GM18909 (cell line): Measurements from ENCODE around the gene ASCC2.
A peak's percentile ranks its signal among the peaks of the same experiment; 100 is the strongest.
"Not testable (repeated sequence)": the region's sequence is repeated elsewhere in the genome, so short reads cannot be mapped to it uniquely, and the experiment has no call there.

ENCODE experiments used
- ATAC-seq: cut with Tn5 transposase; IDR thresholded peaks from one replicate; pipeline ENCODE4 v1.9.1; 2021; ENCODE audit warnings: mild to moderate bottlenecking; ENCODE audit not compliant: unreplicated experiment, poor library complexity

The ASCC2 gene

GRCh38 chr22:29856496-29856895 is 18.4 kb upstream of the ASCC2 start:
- ATAC-seq: no peak

DNA sequence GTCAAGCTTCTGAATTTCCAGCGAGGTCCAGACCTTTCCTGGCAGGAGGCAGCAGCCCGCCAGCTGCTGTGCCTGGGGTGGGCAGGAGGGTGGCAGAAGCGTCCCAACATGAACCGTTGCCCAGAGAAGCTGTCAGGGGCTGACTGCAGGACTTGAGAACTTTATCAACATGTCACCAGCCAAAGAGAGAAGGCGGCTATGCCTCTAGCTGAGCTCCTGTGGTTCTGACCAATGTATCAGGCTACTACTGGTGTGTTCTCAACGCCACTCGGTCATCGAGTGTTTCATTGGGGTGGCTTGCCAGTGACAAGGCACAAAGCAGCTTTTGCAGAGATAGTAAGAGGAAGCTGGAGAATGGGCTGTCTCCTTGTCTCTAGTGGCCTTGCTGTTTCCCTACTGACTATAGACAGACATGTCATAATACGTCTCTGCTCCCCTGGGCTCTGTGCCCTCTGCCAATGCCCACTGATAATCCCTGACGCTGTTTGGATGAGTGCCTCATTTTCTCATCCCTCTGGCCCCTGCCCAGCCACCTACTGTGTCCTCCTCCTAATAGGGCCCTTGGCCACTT is 17.6 kb upstream of the ASCC2 start:
- no peak for ATAC-seq

DNA sequence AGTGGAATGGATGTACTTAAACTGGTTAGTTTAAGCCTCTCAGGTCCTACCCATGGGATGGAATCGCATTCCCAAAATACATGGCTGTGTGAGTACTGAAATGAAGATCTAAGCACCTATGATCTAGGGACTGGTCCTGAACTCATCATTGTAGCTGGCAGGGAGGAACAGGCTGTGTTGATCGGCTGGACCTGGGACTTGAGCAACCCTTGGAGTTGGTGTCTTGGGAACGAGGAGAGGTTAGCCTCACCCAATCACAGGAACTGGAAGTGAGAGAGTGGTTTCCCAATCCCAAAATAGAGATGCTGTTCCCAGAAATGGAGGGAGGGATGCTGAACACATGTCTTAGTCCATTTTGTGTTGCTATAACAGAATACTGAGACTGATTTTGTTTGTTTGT is 16.4 kb upstream of the ASCC2 start:
- ATAC-seq: no peak

DNA sequence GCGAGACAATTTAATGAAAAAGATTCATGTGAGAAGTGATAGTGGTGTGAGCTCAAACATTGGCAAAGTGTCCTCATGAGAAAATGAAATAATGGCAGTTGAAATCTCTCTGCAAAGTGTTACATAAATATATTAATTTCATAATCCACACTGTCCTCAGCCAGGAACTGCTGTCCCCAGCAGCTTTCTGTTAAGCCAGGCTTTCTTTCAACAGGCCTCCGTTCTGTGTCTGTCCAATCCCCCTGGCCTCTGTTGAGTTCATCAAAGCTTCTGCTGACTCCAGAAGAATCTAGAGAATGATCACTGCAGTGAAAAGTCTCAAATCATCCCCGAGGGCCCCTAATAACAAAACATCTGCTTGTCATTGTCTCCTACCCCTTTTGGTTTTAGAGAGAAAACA is 10.0 kb upstream of the ASCC2 start:
- ATAC-seq: no peak

DNA sequence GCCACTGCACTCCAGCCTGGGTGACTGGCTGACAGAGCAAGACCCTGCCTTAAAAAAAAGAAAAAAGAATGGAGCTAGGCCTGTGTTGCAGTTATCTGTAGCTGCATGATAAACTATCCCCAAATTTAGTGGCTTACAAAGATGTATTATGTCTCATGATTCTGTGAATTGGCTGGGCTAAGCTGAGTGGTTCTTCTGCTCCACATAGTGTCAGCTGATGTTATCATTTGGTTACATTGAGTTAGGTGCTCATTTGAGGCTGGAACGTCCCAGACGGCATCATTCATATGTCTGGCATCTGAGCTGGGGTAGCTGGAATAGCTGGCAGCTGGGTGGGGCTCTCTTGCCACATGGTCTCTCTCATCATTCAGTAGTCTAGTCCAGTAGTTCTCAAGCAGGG is 8.2 kb upstream of the ASCC2 start:
- no peak for ATAC-seq

DNA sequence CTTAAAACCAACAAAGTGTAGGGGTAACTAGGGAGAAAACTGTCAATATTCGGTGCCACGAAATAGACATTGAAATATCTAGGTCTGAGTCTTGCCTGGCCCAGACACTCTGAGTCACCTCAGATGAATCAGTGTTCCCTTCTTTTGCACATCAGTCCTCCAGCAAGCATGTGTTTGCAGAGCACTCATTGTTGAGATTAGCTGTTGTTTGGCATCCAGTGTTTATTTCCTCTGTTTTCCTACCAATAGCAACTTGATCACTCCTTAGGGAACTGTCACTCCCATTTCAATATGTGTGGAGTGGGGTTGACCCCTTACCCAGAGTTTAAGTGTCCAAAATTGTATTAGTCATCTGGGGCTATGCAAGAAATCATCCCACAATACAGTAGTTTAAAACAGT is 4.7 kb upstream of the ASCC2 start:
- ATAC-seq: no peak

DNA sequence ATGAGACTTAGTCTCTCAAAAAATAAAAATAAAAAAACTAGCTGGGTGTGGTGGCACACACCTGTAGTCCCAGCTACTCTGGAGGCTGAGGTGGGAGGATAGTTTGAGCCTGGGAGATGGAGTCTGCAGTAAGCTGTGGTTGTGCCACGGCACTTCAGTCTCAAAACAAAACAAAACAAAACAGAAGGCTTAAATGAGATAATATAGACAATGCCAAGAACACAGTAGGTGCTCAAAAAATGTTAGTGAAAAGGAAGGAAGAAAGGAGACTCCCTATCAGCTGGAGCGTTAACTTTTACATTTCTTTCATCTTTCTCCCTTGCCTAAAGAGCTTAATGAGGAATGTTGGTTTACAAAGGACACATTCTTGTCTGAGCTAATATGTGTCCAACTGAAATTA is 4.1 kb upstream of the ASCC2 start:
- no peak for ATAC-seq

DNA sequence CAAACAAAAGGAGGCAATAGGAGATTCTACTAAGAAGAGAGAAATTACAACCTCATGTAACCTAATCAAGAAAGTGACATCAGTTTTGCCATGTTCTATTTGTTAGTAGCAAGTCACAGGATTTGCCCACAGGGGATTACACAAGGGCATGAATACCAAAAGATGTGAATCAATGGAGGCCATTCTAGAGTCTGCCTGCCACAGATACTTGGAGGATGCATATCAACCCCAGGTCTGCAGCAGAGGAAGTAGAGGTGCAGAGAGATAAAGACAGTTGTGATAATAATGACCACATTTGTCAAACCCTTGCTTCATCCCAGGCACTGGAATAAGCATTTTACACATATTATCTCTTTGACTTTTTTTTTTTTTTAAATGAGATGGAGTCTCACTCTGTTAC is 2.4 kb upstream of the ASCC2 start:
- no peak for ATAC-seq

DNA sequence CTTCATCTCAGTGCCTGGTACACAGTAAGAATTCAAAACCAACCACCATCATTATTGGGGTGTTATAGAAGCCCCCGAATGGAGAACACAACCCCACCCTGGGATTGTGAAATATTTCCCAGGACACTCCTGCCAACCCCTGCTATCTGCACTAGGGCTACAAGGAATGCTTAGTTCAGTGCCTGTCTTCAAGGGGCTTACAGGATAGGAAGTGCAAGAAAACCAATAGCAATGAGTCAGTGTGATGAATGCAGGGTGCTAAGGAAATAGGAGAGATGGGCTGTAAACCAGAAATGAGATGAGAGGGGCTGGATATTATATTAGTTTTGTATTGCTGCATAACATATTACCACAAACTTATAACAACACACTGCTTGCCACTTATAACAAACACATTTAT is 965 bp upstream of the ASCC2 start:
- no peak for ATAC-seq

GRCh38 chr22:29838599-29838956 is 504 bp upstream of the ASCC2 start:
- peak; percentile 9 for ATAC-seq

DNA sequence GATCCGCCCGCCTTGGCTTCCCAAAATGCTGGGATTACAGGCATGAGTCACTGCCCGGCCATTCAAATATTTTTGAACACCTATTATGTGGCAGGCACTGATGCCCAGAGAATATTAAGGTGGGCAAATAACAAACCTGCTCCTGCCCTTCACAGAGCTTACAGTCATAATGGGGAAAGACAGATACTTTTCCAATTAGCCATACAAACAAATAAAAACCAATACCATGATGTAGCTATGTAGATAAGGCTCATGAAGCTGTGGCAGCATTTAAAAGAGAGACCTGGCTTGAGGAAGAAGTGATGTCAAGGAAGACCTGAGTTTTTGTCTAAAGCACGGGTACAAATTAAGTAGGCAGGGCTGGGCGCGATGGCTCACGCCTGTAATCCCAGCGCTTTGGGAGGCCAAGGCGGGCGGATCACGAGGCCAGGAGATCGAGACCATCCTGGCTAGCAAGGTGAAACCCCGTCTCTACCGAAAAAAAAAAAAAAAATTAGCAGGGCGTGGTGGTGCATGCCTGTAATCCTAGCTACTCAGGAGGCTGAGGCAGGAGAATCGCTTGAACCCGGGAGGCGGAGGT is 1.2 kb downstream of the ASCC2 start:
- not testable (repeated sequence) for ATAC-seq

- ATAC-seq: no peak
These were observed 4.0 kb downstream of the ASCC2 start for GRCh38 chr22:29834046-29834445.

- ATAC-seq: no peak
These were observed 4.6 kb downstream of the ASCC2 start for GRCh38 chr22:29833392-29833965.

- no peak for ATAC-seq
These were observed 6.1 kb downstream of the ASCC2 start for GRCh38 chr22:29831958-29832357.

- ATAC-seq: no peak
These were observed 6.7 kb downstream of the ASCC2 start for GRCh38 chr22:29831186-29831921.

- ATAC-seq: no peak
These were observed 7.5 kb downstream of the ASCC2 start for GRCh38 chr22:29830585-29830984.

- ATAC-seq: not testable (repeated sequence)
These were observed 10.3 kb downstream of the ASCC2 start for GRCh38 chr22:29827726-29828125.

GRCh38 chr22:29827091-29827490 is 11.0 kb downstream of the ASCC2 start:
- ATAC-seq: no peak

- ATAC-seq: no peak
These were observed 12.5 kb downstream of the ASCC2 start for GRCh38 chr22:29825578-29825977.

GRCh38 chr22:29824677-29825076 is 13.4 kb downstream of the ASCC2 start:
- no peak for ATAC-seq

GRCh38 chr22:29821291-29822016 is 16.6 kb downstream of the ASCC2 start:
- ATAC-seq: no peak
